HG03095 (cell line): ENCODE measurements around the gene TSR2.

Source experiments
- ATAC-seq: cut with Tn5 transposase; IDR thresholded peaks from one replicate; pipeline ENCODE4 v1.9.1; 2021; ENCODE audit warnings: moderate library complexity; ENCODE audit not compliant: unreplicated experiment

TSR2 gene, protein sequence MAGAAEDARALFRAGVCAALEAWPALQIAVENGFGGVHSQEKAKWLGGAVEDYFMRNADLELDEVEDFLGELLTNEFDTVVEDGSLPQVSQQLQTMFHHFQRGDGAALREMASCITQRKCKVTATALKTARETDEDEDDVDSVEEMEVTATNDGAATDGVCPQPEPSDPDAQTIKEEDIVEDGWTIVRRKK

DNA sequence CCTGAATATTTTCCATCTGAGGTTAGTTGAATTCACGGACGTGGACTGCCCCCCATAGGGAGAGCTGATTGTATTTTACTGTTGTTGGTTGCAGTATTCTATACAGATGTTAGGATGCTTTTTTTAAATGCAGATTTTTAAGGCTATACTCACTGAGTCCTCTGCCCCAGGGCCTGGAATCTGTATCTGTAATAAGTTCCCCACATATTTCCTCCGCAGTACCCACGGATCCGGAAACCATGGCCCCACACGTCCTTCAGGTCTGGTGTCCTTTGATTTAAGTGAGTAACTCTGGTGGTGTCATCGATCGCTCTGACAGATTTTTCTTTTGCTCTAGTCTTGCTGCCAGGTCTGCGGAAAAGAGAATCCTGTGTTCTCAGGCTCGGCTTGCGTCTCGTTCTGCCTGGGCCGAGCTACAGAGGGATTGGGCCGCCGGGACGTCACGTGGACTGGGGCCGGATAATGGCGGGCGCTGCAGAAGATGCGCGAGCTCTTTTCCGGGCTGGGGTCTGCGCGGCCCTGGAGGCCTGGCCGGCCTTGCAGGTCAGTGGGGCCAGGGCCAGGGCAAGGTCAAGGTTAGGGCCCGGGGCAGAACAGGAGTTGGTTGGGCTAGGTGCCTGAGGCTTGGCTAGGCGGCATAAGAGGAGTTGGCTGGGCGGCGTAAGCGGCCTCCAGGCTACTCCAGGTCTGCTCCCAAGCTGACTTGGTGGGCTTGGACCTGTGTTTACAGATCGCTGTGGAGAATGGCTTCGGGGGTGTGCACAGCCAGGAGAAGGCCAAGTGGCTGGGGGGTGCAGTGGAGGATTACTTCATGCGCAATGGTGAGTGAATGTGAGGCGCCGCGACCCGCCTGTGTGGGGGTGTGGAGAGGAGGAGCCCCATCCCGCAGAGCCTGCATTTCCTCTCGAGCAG, at the start of gene TSR2:
Gene TSR2, plus strand, starts transcription at position 445 of the 912 bp plus-strand sequence. Its CDS starts 18 bp downstream, at position 463.
- peak; percentile 99 for ATAC-seq

DNA sequence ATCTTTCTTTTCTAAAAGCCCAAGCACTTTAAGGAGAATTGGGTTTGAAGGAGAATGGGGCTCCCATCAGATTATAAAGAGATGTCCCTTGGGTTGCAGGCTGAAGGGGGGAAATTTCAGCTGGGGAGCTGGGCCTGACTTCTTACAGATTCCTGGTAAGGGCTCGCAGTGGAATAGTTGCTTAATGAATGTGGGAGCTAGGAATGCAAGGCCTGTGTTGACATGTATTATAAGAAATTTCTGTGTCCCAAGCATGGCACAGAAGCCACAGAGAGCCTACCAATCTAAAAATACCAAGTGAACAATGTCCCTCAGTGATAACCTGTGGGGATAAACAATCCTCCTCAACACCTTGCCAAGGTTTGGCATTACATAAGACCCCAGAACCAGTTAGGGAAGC, 43.1 kb upstream of the TSR2 start:
- ATAC-seq = no peak

DNA sequence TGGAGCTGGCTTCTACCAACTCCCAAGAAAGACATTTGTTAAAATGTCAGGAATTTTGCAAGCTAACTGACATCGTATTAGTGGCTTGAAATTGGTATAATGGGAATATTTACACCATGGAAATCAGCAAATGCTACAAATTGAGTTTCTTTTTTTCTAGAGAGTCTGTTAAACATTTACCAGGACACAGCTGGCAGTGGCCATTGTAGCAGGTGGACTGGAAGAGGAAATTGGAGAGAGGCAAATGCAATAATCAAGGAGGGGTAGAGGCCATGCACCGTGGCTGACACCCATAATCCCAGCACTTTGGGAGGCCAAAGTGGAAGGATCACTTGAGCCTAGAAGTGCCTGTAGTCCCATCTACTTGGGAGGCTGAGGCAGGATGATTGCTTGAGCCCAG, 32.9 kb upstream of the TSR2 start:
- ATAC-seq = no peak

DNA sequence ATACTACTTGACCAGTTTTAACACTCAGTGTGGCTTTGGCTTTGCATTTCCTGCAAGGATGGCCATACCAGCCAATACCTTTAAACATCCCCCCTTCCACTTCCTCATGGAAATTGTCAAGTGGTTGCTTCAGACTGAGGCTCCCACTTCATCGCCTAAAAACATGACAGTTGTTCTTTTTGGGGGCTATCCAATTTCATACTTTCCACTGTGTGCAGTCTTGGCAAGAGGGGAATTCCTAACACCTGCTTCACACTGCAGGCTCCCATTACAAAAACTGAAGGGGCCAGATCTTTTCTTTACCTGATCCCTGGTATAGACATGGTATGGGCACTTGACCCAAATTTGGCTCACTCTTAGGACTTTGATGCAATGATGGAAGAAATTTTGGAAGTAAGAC, 28.5 kb upstream of the TSR2 start:
- no peak for ATAC-seq

DNA sequence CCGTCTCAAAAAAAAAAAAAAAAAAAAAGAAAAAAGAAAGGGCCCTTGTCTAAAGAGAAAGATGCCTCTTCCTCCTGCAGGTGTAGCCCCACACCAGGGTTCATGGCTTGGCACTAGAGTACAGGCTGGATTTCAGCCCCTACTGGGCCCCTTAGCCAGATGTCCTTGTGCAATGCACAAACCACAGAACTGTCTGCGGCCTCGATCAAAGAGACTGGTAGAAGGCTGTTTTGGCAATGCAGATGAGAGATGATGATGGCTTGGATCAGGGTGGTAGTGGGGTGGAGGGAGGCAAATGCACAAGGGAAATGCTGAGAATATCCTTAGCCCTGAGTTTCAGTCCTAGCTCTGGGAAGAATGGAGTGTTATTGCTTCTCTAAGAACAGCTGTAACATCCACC, 26.5 kb upstream of the TSR2 start:
- ATAC-seq = no peak

DNA sequence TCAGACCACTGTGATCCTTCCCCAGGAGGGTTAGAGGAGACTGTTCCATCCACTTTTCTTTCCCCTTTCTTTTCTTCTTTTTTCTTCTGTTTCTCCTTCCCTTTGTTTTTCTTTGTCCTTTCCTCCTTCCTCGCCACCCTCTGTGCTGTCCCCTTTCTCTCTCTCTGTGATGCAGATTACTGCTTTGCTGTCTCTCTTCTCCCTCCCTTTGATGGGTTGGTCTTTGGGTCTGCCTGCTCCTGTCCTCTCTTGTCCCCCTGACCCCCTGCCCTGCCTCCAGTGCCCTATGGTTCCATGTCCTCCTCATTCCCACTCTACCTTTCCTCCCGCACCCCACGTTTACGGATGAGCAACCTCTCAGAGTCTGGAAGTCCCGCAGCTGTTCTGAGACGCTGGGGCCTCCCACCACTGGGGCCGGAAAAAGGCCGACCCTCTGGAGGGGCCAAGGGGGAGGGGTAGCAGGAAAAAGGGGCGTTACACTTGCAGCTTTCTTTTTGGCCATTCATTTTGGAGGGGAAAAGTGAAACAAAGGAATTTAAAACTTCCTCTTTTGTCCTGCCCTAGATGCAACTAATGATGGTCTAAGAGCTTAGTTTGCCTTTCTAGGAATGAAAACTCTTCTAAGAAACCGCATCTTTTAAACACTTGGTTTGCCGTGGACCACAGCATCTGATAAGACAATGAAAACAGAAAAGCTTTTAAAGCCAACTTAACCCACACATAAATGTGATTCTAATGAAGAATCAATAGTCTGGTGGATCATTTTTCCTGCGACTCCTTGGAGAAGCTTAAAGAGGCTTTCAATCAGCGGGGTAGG, 24.5 kb upstream of the TSR2 start:
- ATAC-seq = no peak

DNA sequence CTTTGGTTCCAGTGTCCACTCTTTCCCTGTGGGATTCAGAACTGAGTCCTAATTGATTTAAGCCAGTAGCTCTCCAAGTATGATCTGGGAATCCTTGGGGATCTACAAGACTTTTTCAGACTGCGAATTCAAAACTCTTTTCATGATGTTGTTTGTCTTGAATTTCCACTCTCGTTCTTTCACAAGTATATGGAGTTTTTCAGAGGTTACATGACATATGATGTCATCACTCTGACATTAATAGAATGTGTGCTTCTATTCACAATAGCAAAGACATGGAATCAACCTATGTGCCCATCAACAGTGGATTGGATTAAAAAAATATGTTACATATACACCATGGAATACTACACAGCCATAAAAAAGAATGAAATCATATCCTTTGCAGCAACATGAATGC, 23.2 kb upstream of the TSR2 start:
- ATAC-seq = no peak

DNA sequence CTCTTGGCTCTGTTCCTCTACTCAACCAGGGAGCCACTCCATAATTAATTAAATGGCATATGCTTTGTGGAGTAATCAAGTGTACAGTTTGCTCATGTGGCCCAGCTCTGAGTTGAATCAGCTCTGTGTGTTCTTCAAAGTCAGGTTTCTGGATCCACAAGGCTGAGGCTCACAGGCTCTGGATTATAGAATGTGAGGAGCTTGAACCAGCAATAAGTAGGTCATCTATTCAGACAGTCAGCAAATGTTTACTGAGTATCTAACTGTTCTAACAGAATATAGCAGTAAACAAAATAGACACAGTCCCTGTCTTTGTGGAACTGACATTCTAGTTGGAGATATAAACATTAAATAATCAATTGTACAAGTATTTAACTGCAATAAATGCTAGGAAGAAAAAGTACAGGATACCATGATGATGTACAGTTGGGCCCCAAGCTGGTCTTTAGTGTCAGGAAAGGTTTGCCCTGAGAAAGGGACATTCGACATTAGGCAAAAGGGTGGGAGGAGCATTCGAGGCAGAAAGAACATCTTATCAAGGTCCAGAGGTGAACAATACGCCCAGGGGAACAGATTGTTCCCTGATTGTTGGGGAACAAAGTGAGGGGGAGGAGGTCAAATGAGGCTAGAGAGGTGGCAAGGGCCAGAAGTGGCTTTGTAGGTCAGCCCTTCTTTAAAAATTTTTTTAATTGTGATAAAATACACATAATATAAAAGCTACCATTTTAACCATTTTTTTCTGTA, 20.5 kb upstream of the TSR2 start:
- ATAC-seq = no peak

DNA sequence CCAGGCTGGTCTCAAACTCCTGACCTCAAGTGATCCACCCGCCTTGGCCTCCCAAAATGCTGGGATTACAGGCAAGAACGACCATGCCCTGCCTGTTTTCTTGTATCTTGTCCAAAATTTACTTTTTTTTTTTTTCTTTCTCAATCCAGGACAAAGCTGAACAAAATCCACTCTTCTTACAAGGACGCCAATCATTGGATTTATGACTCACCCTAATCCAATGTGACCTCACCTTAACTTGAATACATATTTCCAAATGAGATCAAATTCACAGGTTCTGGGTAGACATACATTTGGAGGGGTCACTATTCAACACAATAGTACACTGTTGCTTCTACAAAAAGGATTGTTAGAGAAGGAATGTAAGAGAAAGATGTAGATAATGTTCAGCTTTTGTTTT, 18.0 kb upstream of the TSR2 start:
- ATAC-seq = no peak

DNA sequence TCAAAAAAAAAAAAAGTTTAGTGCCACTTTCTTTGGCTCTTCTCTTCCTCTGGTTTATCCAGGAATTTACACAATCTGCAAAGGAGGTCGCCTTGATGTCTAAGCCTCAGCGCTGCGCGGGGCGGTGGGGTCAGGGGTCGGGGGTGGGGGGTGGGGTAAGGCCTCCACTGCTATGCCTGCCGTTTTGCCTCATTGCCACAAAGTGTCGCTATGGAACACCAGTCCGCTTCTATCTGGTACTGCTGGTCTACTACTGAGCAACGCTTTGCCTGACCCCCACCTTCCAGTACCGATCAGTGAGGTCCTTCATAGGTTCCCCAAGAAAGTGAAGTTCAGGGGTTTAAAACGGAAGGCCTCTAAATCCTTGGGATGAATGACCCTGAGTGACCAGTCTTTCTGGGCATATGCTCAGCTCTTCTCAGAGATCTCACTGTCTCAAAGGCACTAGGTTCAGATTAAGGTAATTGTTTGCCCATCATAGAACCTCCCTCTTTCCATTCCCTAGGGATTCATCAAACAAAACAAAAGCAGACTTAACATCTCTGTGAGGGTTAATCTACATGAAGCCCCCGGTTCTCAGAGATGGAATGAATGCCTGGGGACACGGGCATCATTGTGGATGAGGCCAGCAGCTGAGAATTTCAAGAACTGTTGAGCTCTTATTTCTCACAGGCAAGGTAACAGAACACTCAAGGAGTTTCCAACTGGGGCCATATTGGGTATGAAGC, 16.9 kb upstream of the TSR2 start:
- no peak for ATAC-seq

DNA sequence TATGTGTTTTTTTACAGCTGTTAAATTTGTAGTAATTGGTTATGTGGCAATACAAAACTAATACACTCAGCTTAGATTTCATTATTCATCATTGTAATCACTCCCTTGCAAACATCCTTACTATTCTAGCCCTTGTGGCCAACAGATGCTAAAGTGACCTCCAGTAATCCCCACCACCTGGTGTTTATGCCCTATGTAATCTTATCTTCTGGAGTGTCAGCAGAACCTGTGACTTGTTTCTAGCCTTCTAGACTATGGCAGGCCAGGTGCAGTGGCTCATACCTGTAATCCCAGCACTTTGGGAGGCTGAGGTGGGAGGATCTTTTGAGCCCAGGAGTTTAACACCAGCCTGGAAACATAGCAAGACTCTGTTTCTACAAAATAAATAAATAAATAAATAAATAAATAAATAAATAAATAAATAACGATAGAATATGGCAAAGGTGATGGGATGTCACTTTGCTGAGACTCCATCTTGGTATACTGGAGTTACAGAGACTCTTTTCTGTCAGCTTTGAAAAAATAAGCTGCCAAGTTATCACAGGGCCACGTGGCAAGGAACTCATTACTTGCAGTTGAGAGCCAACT, 12.3 kb upstream of the TSR2 start:
- ATAC-seq = no peak

DNA sequence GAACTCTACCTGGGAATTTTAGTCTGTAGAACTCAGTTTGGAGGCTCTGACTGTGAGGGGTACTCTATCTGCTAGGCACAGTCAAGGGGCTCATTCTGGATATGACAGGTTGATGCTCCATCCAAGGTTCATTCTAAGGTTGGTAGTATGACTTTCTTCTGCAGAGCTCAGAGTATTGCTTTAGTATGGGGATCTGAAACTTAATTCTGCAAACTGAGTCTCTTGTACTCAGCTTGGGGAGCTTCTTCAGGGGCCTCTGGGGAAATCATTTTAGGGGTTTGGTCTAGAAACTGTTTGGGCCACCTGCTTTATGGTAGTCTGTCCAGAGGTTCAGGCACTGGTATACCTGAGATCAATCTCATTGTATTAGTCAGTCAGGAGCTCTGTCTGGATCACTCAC, 9.7 kb upstream of the TSR2 start:
- peak; percentile 66 for ATAC-seq

DNA sequence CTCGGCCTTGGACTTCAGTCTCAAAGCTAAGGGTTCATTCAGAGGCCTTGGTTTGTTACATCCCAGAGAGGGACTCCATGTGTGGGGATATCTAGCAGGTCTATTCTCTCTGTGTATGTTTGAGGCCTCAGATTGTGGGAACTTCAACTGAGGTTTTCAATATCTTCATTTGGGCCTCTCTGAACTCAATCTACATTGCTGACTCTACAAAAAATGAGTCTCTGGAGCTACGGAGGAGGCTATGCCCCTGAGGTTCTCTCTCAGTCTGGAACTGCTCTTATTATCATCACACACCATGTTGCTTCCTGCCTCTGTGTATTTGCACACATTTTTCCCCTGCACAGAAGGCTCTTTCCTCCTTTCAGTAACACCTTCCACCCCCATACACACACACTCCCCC, 5.1 kb upstream of the TSR2 start:
- no peak for ATAC-seq

DNA sequence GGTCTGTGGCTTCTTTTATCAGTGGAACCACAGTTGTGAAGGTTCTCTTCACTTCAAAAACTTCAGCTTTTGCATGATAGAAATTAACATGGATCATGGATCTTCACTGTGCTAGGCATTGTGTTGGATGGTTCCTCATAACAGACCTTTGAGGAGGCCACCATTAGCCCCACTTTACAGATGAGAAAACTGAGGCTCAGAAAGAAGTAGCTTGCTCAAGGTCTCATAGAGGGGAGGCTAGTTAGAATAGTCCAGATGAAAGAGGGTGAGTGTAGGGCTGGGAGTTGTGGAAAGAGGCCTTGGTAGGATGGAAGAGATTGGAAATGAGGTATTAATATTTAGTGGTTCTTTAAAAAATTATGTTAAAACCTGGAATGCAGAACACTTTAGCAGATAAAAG, 2.6 kb downstream of the TSR2 start:
- ATAC-seq = no peak

DNA sequence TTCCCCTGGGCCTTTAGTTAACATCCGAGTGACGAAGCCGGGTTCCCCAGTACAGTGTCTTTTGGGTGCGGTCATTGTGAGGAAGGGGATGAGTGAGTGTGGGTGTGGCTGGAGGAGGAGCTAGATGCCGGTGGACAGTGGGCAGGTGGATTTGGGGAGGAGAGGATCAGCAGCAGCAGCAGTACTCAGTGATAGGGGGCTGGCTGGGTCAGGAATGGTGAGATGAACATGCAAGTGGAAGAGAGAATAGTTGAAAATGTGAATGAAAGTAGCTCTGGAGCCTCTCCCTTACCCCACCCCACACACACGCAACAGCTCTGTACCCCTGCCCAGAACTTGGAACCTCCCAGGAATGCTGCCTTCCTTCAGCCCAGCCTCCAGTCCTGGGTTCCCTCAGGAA, 4.5 kb downstream of the TSR2 start:
- no peak for ATAC-seq

DNA sequence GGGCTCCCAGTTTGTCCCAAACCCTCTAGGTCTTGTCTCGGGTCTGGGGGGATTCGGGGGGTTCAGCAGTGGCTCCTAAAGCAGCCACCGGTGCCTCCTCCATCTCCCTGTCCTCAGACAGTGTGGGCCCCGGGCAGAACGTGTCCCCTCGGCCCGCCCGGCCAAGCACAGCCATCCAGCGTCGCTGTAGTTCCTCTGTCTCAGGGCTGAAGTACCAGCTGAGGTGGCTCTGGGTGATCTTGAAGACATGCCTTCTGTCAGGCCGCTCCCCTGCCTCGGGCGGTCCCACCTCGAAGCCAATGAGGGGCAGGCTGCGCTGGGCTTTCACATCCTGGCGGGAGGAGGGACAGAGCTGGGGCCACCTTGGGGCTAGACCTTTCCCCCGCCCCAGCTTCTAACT, 5.9 kb downstream of the TSR2 start:
- ATAC-seq = no peak

DNA sequence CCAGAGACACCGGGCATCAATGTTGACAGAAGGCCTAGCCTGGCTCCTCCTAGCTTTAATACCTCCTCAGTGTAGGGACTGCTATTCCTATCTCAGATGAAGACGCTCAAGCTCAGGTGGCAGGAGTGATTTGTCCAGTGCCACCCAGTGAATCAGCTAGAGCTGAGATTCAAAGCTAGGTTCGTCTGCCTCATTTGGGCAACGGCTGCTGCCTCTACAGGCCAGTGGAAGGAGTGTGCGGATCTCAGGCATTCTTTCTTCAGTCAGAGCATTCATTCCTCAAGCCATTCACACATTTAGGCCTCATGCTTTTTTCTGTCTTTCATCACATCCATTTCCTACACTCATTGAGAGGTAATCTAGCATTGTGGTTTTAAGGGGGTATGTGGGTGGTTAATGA, 7.3 kb downstream of the TSR2 start:
- no peak for ATAC-seq

DNA sequence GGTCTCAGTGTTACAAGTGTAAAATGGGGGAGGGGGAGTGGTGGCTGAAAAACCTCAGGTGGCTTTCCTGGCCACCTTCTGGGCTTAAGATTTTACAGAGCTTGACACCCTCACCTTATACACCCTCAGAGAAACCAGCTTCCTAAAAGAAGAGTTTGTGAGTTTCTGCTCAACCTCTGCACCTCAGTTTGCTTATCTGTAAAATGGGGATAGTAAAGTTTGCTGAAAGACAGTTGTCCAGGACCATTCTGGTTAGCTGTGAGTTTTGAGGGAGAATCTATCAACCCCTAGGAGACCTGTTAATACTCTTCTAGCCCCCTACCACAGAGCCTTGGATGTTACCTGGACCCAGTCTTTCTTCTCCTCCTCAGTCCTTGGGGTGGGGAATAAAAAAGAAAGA, 9.7 kb downstream of the TSR2 start:
- no peak for ATAC-seq

DNA sequence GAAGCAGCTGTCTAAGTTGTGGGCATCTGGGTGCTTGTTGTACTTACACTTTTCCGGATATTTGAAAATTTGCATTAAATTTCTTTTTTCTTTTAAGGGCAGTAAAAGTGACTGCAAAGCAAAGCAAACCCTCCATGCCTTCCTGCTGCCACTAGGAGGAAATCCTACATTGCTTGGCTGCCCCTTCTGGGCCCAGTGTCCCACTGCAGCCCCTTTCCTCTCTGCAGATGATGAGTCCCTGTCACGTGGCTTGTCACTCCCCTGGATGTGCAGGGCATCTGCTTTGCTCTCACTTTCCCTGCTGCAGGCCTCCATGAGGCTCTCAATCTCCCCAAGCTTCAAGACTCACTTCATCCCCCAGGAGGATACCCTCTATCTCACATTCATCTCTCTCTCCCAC, 12.7 kb downstream of the TSR2 start:
- ATAC-seq = no peak
